Endothelial cell (in vitro differentiated cells): Measurements from ENCODE around the gene ACP1. TPM values are rescaled to one million over a fixed set of nuclear protein-coding genes. Genes with fewer than 3 reads are reported as not detected.

Experiments used
- DNase-seq: peaks from one replicate; pipeline ENCODE4 v3.0.0; 2021; ENCODE audit warnings: low spot score
- H3K27ac Mint-ChIP-seq: one replicate; pipeline ENCODE4 v1.8.0; 2021; ENCODE audit warnings: mixed read lengths, inconsistent platforms; ENCODE audit not compliant: unreplicated experiment
- H3K27me3 Mint-ChIP-seq: one replicate; pipeline ENCODE4 v1.8.0; 2021; ENCODE audit warnings: mild to moderate bottlenecking, moderate library complexity, mixed read lengths, inconsistent platforms; ENCODE audit not compliant: unreplicated experiment
- H3K36me3 Mint-ChIP-seq: one replicate; pipeline ENCODE4 v1.8.0; 2021; ENCODE audit warnings: mild to moderate bottlenecking, low read depth, mixed read lengths, inconsistent platforms; ENCODE audit not compliant: unreplicated experiment
- H3K4me1 Mint-ChIP-seq: one replicate; pipeline ENCODE4 v1.8.0; 2021; ENCODE audit warnings: mild to moderate bottlenecking, mixed read lengths, inconsistent platforms; ENCODE audit not compliant: unreplicated experiment
- H3K4me3 Mint-ChIP-seq: one replicate; pipeline ENCODE4 v1.8.0; 2021; ENCODE audit warnings: mild to moderate bottlenecking, mixed read lengths, inconsistent platforms; ENCODE audit not compliant: unreplicated experiment
- H3K9me3 Mint-ChIP-seq: one replicate; pipeline ENCODE4 v1.8.0; 2021; ENCODE audit warnings: mixed read lengths, inconsistent platforms; ENCODE audit not compliant: unreplicated experiment
- total RNA-seq: library from RNA; stranded (reverse); fragmentation: NEBNext Ultra II Directional; extraction: Animal tissue kit (Norgen Biotek cat#: 25700); gene quantifications from one replicate; pipeline ENCODE4 v1.2.1, GENCODE V29; 2021; ENCODE audit not compliant: unreplicated experiment
- TF ChIP-seq, protein P1 (sequence below): fragments of 200-600 bp; sonication (generic); IDR thresholded peaks from one replicate; pipeline ENCODE4 v1.5.0; 2021; ENCODE audit warnings: antibody characterized with exemption; ENCODE audit not compliant: unreplicated experiment

Gene ACP1
- total RNA-seq, 1 donor from 2014 or later: 104 TPM

GRCh38 chr2:305366-305765, 40.6 kb downstream of the ACP1 start:
- no peak for DNase-seq
- Mint-ChIP-seq H3K4me1 (no peaks in the 10 kb centered on the region), H3K4me3 (no peak overlapping the region), H3K9me3 (no peaks in the 10 kb centered on the region), H3K36me3 (no peaks in the 10 kb centered on the region), H3K27ac (no peak overlapping the region), H3K27me3 (peaks cover 6% of the 10 kb centered on the region)
- TF ChIP-seq, protein P1, sequence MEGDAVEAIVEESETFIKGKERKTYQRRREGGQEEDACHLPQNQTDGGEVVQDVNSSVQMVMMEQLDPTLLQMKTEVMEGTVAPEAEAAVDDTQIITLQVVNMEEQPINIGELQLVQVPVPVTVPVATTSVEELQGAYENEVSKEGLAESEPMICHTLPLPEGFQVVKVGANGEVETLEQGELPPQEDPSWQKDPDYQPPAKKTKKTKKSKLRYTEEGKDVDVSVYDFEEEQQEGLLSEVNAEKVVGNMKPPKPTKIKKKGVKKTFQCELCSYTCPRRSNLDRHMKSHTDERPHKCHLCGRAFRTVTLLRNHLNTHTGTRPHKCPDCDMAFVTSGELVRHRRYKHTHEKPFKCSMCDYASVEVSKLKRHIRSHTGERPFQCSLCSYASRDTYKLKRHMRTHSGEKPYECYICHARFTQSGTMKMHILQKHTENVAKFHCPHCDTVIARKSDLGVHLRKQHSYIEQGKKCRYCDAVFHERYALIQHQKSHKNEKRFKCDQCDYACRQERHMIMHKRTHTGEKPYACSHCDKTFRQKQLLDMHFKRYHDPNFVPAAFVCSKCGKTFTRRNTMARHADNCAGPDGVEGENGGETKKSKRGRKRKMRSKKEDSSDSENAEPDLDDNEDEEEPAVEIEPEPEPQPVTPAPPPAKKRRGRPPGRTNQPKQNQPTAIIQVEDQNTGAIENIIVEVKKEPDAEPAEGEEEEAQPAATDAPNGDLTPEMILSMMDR: no peak

- Mint-ChIP-seq H3K27me3 (peaks cover 6% of the 10 kb centered on the region), H3K9me3 (no peaks in the 10 kb centered on the region), H3K4me3 (no peak overlapping the region), H3K27ac (no peak overlapping the region), H3K4me1 (peaks cover 5% of the 10 kb centered on the region), H3K36me3 (no peaks in the 10 kb centered on the region)
- DNase-seq: no peak
- TF ChIP-seq, protein P1: no peak
These were observed 44.6 kb downstream of the ACP1 start for GRCh38 chr2:309148-309953.

GRCh38 chr2:309954-310510, 45.3 kb downstream of the ACP1 start:
- no peak overlapping the region for H3K4me3 Mint-ChIP-seq
- peaks cover 5% of the 10 kb centered on the region for H3K4me1 Mint-ChIP-seq
- no peaks in the 10 kb centered on the region for H3K9me3 Mint-ChIP-seq
- TF ChIP-seq, protein P1: no peak
- H3K27ac Mint-ChIP-seq: peak overlapping the region; percentile 64
- H3K27me3 Mint-ChIP-seq: peaks cover 7% of the 10 kb centered on the region
- no peak for DNase-seq
- no peaks in the 10 kb centered on the region for H3K36me3 Mint-ChIP-seq

DNA sequence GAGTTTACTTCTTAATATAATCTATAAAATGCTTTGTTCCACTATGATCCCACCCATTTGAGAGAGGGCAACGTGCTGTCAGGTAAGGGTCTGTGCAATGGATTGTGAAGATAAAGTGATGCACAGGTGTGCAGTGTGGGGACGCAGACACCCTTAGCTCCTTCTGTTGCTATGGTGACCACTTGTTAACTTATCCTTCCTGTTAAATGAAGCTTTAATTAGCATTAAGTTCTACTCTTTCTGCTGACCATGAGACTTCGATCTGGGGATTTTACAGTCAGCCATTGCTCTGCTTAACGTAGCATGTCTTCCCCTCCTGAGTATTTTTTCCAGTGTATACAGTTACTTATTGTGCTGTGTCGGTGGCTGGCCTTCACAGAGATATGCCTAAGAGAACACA, 46.2 kb downstream of the ACP1 start:
- Mint-ChIP-seq H3K4me3 (no peak overlapping the region), H3K27ac (no peak overlapping the region), H3K9me3 (no peaks in the 10 kb centered on the region), H3K36me3 (no peaks in the 10 kb centered on the region), H3K4me1 (peaks cover 5% of the 10 kb centered on the region), H3K27me3 (peaks cover 9% of the 10 kb centered on the region)
- DNase-seq: no peak
- TF ChIP-seq, protein P1: no peak

- Mint-ChIP-seq H3K27me3 (peaks cover 6% of the 10 kb centered on the region), H3K9me3 (peaks cover 6% of the 10 kb centered on the region), H3K4me3 (no peak overlapping the region), H3K36me3 (peaks cover 5% of the 10 kb centered on the region), H3K27ac (no peak overlapping the region), H3K4me1 (peaks cover 11% of the 10 kb centered on the region)
- DNase-seq: no peak
- TF ChIP-seq, protein P1: no peak
These were observed 49.2 kb downstream of the ACP1 start for GRCh38 chr2:313991-314390.
